ENCODE results near the gene CLIC4. TPM values are rescaled to one million over a fixed set of nuclear protein-coding genes. Genes with fewer than 3 reads are reported as not detected.
A peak's percentile ranks its signal among the peaks of the same experiment; 100 is the strongest.

The CLIC4 gene
- total RNA-seq, 4 donors from 2014 or later: 37.3 to 74.5 (median 45.6) TPM

DNA sequence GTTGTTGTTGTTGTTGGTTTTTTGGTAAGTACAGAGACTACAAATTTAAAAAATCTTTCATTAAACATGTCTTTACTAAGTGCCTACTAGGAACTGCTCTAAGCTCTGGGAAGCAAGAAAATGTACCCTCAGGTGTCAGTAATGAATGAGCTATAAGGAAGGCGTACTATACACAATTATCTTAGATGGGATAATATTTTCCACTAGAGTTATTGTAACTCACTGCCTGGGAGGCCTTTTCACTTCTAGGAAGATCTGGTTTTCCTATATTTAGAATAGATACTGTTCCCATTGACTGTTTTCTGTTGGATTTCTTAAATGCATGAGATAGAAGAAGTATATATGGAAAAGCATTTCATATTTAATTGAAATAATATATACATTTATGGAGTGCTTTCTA lies 19.6 kb downstream of the CLIC4 start:
- TF ChIP-seq POLR2A (IDR thresholded peaks at IDR 0.05): no peak
- TF ChIP-seq, protein P1, sequence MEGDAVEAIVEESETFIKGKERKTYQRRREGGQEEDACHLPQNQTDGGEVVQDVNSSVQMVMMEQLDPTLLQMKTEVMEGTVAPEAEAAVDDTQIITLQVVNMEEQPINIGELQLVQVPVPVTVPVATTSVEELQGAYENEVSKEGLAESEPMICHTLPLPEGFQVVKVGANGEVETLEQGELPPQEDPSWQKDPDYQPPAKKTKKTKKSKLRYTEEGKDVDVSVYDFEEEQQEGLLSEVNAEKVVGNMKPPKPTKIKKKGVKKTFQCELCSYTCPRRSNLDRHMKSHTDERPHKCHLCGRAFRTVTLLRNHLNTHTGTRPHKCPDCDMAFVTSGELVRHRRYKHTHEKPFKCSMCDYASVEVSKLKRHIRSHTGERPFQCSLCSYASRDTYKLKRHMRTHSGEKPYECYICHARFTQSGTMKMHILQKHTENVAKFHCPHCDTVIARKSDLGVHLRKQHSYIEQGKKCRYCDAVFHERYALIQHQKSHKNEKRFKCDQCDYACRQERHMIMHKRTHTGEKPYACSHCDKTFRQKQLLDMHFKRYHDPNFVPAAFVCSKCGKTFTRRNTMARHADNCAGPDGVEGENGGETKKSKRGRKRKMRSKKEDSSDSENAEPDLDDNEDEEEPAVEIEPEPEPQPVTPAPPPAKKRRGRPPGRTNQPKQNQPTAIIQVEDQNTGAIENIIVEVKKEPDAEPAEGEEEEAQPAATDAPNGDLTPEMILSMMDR (IDR thresholded peaks at IDR 0.05 in 4 of 5, conservative IDR thresholded peaks at IDR 0.05 in 1 of 5): no peak
- intact Hi-C loops (cut with DNase I; ENCODE audit: low total_unique reads) (loop anchor here (5.0 kb wide), 1 partner anchor 62 kb away; no protein-coding TSS in a partner anchor), in situ Hi-C loops (cut with MboI; ENCODE audit: low sequenced_read_pairs in 4 of 4) (no loop called here)
- Histone ChIP-seq H3K27me3 (no peaks in the 10 kb centered on the region), H3K9me3 (no peaks in the 10 kb centered on the region), H3K4me3 (no peak overlapping the region), H3K27ac (peak overlapping the region in 3 of 4 donors; percentile 4 to 22 (median 18)), H3K36me3 (no peaks in the 10 kb centered on the region), H3K4me1 (peaks cover 5 to 10% of the 10 kb centered on the region in 2 donors)
- DNase-seq (no peak), ATAC-seq (no peak)

- Histone ChIP-seq H3K36me3 (no peaks in the 10 kb centered on the region), H3K4me1 (peaks cover 8 to 11% of the 10 kb centered on the region in 2 donors), H3K4me3 (no peak overlapping the region), H3K27ac (peak overlapping the region in 3 of 4 donors; percentile 10 to 22 (median 18)), H3K9me3 (no peaks in the 10 kb centered on the region), H3K27me3 (no peaks in the 10 kb centered on the region)
- TF ChIP-seq, protein P1 (IDR thresholded peaks at IDR 0.05 in 4 of 5, conservative IDR thresholded peaks at IDR 0.05 in 1 of 5): no peak
- no peak for TF ChIP-seq POLR2A (IDR thresholded peaks at IDR 0.05)
- no peak for DNase-seq
- intact Hi-C loops (cut with DNase I; ENCODE audit: low total_unique reads) (loop anchor here (5.0 kb wide), 1 partner anchor 62 kb away; no protein-coding TSS in a partner anchor), in situ Hi-C loops (cut with MboI; ENCODE audit: low sequenced_read_pairs in 4 of 4) (no loop called here)
- no peak for ATAC-seq
Measured at GRCh38 chr1:24765308-24765988, 20.2 kb downstream of the CLIC4 start.

DNA sequence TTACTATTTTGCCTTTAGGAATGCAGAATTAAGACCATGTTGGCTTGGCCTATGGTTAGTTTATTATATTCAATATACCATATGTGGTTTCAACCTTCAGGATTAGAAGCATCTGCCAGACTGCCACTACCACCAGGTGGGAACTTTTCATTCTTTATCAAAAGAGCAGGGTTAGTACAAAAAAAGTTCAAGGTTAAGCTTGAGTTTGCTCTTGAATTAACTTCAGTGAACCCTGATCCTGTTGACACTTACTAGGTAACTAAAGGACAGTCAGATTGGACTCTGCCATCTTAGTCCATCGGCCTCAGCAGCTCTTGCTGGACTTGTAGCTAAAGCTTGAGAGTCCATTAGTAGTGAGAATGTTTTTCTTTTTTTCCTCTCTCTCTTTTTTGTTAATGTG lies 22.1 kb downstream of the CLIC4 start:
- H3K36me3 ChIP-seq: no peaks in the 10 kb centered on the region
- intact Hi-C loops (cut with DNase I; ENCODE audit: low total_unique reads) (loop anchor here (5.0 kb wide), 1 partner anchor 60 kb away; no protein-coding TSS in a partner anchor), in situ Hi-C loops (cut with MboI; ENCODE audit: low sequenced_read_pairs in 4 of 4) (no loop called here)
- ATAC-seq: no peak
- no peak for DNase-seq
- H3K27me3 ChIP-seq: no peaks in the 10 kb centered on the region
- no peaks in the 10 kb centered on the region for H3K9me3 ChIP-seq
- peaks cover 8 to 10% of the 10 kb centered on the region in 2 donors for H3K4me1 ChIP-seq
- no peak for TF ChIP-seq POLR2A (IDR thresholded peaks at IDR 0.05)
- TF ChIP-seq, protein P1 (IDR thresholded peaks at IDR 0.05 in 4 of 5, conservative IDR thresholded peaks at IDR 0.05 in 1 of 5): no peak
- H3K4me3 ChIP-seq: no peak overlapping the region
- H3K27ac ChIP-seq: peak overlapping the region in 2 of 4 donors; percentile 33 to 78

DNA sequence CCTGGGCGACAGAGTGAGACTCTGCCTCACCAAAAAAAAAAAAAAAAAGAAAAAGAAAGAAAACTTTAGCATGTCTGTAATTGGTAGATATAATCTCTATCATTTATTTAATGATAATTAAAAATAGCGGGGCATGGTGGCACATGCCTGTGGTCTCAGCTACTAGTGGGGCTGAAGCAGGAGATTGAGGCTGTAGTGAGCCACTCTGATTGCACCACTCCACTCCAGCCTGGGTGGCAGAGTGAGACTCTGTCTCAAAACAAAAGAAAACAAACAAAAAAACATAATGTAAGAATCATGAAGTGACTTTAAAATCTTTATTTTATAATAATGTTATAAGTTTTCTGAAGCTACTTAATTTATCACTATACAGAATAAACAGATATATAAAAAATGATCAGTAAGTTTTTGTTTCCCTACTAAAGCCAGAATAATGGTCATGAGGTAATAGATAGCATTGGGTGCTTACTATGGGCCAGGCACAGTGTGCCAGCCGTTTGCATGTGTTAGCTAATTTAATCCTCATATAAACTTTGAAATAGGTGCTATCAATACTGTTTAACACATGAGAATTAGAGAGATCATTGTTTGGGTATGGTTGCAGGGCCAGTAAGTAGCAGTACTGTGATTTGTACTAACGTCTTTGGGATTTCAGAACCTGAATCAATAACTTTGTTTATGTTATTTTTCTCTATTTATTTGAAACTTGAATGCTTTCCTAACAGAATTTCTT lies 23.8 kb downstream of the CLIC4 start:
- peaks cover 8 to 10% of the 10 kb centered on the region in 2 donors for H3K4me1 ChIP-seq
- H3K27ac ChIP-seq: peak overlapping the region; percentile 77 to 82 (median 78)

More for the DNA sequence above, 23.8 kb downstream of the CLIC4 start:
- H3K4me3 ChIP-seq: no peak overlapping the region
- intact Hi-C loops (cut with DNase I; ENCODE audit: low total_unique reads) (loop anchor here (5.0 kb wide), 1 partner anchor 58 kb away; no protein-coding TSS in a partner anchor), in situ Hi-C loops (cut with MboI; ENCODE audit: low sequenced_read_pairs in 4 of 4) (no loop called here)
- H3K9me3 ChIP-seq: no peaks in the 10 kb centered on the region
- no peaks in the 10 kb centered on the region for H3K27me3 ChIP-seq
- DNase-seq: no peak
- TF ChIP-seq, protein P1 (IDR thresholded peaks at IDR 0.05 in 4 of 5, conservative IDR thresholded peaks at IDR 0.05 in 1 of 5): no peak
- no peak for TF ChIP-seq POLR2A (IDR thresholded peaks at IDR 0.05)
- no peak for ATAC-seq
- H3K36me3 ChIP-seq: no peaks in the 10 kb centered on the region
